Osteocyte (in vitro differentiated cells): Measurements from ENCODE around the gene OAS2. TPM values are rescaled to one million over a fixed set of nuclear protein-coding genes. Genes with fewer than 3 reads are reported as not detected.

Experiments
- DNase-seq: peaks from one replicate; pipeline ENCODE4 v3.0.0; 2021; ENCODE audit warnings: mixed read lengths; ENCODE audit not compliant: unreplicated experiment; ENCODE audit errors: extremely low spot score
- H3K27ac Mint-ChIP-seq: one replicate; pipeline ENCODE4 v1.8.0; 2021; ENCODE audit warnings: mild to moderate bottlenecking, mixed read lengths; ENCODE audit not compliant: unreplicated experiment
- H3K27me3 Mint-ChIP-seq: one replicate; pipeline ENCODE4 v1.8.0; 2021; ENCODE audit warnings: mixed read lengths; ENCODE audit not compliant: unreplicated experiment
- H3K36me3 Mint-ChIP-seq: one replicate; pipeline ENCODE4 v1.8.0; 2021; ENCODE audit warnings: mixed read lengths; ENCODE audit not compliant: unreplicated experiment
- H3K4me1 Mint-ChIP-seq: one replicate; pipeline ENCODE4 v1.8.0; 2021; ENCODE audit warnings: mixed read lengths; ENCODE audit not compliant: unreplicated experiment
- H3K4me3 Mint-ChIP-seq: one replicate; pipeline ENCODE4 v1.8.0; 2021; ENCODE audit warnings: mild to moderate bottlenecking, moderate library complexity, mixed read lengths; ENCODE audit not compliant: unreplicated experiment
- H3K9me3 Mint-ChIP-seq: one replicate; pipeline ENCODE4 v1.8.0; 2021; ENCODE audit warnings: mixed read lengths; ENCODE audit not compliant: unreplicated experiment
- total RNA-seq: library from RNA; stranded (reverse); gene quantifications from 2 replicates; pipeline ENCODE4 v1.2.1, GENCODE V29; 2021
- TF ChIP-seq, protein P1 (sequence below): fragments of 200-600 bp; sonication (generic); IDR thresholded peaks from 2 replicates; pipeline ENCODE4 v1.5.0; 2021; ENCODE audit warnings: antibody characterized with exemption, mild to moderate bottlenecking, moderate library complexity

Gene OAS2
- total RNA-seq, 1 donor from 2014 or later: not detected

DNA sequence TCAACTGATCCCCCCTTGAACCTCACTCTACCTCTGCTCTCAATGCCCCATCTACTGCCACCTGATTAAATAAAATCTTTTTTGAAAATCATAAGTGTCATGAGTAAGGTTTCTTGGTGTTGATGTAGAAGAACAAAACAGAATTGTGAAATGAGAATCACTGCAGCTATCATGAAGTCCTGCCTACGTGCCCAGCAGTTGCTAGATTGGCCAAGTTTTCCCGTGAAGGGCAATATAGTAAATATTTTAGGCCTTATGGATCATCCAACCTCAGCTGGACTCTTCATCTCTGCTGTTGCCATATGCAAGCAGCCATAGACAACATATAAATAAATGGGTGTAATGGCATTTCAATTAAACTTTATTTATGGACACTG, 45.2 kb upstream of the OAS2 start:
- TF ChIP-seq, protein P1, sequence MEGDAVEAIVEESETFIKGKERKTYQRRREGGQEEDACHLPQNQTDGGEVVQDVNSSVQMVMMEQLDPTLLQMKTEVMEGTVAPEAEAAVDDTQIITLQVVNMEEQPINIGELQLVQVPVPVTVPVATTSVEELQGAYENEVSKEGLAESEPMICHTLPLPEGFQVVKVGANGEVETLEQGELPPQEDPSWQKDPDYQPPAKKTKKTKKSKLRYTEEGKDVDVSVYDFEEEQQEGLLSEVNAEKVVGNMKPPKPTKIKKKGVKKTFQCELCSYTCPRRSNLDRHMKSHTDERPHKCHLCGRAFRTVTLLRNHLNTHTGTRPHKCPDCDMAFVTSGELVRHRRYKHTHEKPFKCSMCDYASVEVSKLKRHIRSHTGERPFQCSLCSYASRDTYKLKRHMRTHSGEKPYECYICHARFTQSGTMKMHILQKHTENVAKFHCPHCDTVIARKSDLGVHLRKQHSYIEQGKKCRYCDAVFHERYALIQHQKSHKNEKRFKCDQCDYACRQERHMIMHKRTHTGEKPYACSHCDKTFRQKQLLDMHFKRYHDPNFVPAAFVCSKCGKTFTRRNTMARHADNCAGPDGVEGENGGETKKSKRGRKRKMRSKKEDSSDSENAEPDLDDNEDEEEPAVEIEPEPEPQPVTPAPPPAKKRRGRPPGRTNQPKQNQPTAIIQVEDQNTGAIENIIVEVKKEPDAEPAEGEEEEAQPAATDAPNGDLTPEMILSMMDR: no peak

DNA sequence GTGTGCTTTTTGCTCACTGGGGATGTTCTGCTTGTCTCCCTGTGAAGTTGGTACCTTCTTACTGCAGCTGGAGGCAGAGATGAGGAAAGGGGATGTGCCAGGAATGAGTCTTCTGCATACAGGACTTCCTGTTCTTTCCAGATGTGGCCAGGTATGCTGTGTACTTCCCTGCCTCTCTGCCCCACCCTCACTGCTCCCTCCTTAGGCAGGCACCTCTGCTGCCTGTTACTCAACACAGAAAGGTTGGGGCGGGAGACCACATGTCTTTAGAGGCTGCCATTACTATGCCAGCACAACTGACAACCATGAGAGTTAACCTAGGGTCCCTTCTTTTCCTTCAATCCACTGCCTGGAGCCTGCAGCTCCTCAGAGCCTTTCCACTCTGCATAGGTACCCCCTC, 42.1 kb upstream of the OAS2 start:
- H3K36me3 Mint-ChIP-seq: no peaks in the 10 kb centered on the region
- peak; percentile 23 for DNase-seq
- no peaks in the 10 kb centered on the region for H3K4me1 Mint-ChIP-seq
- H3K9me3 Mint-ChIP-seq: peaks cover 13% of the 10 kb centered on the region
- no peak overlapping the region for H3K4me3 Mint-ChIP-seq
- no peak overlapping the region for H3K27ac Mint-ChIP-seq
- H3K27me3 Mint-ChIP-seq: no peaks in the 10 kb centered on the region
- TF ChIP-seq, protein P1: no peak

More for the DNA sequence above, 45.2 kb upstream of the OAS2 start:
- Mint-ChIP-seq H3K36me3 (no peaks in the 10 kb centered on the region), H3K9me3 (peaks cover 18% of the 10 kb centered on the region), H3K4me1 (no peaks in the 10 kb centered on the region), H3K27me3 (no peaks in the 10 kb centered on the region), H3K27ac (no peak overlapping the region), H3K4me3 (no peak overlapping the region)
- DNase-seq: no peak

DNA sequence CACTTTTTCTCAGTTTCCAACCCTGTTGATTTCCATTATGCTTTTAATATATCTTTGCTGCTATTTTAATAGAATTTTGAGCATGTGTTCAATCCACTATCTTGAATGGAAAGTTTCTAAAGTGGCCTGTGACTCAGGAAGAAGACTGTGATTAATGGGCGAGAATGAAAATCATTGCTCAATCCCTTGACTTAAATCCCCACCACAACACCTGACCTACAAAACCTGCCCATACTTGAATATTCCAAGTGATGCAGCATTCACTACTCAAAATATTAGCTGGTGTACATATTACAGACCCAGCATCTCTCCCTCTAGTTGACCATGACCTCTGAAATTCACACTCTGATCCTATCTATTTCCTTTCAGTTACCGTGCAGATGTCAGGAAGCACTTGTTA, 41.4 kb upstream of the OAS2 start:
- TF ChIP-seq, protein P1: no peak
- Mint-ChIP-seq H3K4me3 (no peak overlapping the region), H3K36me3 (no peaks in the 10 kb centered on the region), H3K27me3 (no peaks in the 10 kb centered on the region), H3K27ac (no peak overlapping the region), H3K9me3 (peaks cover 13% of the 10 kb centered on the region), H3K4me1 (no peaks in the 10 kb centered on the region)
- DNase-seq: no peak

DNA sequence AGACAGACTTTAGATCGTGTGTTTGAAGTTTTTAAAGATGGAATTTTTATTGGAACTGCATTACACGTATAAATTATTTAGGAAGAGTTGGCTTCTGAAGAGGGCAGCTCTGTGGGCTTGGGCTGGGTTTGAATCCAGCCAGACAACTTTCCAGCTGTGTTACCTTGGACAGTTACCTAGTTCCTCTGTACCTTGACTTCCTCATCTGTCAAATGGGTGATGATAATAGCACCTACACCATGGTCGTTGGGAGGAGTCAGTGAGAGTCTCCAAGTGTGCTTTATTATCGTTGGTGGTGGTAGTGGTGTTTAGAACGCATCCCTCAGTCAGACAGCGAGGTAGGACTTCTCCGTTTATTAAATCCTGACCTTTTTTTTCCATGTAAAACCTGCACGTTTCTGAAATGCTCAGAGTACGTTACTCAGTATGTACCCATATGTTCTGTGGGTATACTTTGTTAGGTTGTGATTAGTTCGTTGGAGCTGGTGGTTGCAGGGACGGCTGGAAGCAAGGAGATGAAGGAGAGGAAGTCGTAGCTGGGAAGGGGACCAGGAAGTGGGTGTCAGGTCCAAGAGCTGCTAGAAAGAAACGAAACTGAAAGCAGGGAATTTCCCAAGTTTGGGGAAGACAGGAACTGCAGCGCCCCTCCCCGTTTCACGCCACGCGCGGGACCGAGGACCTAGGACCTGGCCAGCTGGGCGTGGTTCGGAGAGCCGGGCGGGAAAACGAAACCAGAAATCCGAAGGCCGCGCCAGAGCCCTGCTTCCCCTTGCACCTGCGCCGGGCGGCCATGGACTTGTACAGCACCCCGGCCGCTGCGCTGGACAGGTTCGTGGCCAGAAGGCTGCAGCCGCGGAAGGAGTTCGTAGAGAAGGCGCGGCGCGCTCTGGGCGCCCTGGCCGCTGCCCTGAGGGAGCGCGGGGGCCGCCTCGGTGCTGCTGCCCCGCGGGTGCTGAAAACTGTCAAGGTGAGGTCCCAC, 40.3 kb upstream of the OAS2 start, which contains the start of gene OAS3:
Gene OAS3, plus strand, starts transcription at position 734 of the 979 bp plus-strand sequence. Its CDS starts 57 bp downstream, at position 791.
- Mint-ChIP-seq H3K4me1 (no peaks in the 10 kb centered on the region), H3K27ac (no peak within 1 kb of the TSS)
- DNase-seq: peak; percentile 85

DNA sequence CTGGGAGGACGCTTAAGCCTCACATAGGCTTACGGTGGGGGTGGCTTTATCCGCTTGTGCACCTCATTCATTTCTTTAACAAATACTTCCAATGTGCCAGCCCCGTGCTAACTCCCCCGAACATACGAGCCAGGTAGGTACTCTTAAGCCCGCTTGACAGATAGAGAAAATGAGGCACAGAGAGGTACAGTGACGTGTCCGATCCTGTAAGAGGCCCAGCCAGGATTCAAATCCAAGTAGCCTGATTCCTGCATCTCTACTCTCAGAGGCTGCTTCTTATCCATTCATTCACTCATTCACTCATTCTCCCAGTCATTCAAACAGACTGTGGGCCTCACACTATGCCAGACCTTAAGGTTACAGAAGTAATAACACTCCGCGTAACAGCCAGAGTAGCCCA, 39.6 kb upstream of the OAS2 start:
- TF ChIP-seq, protein P1: no peak
- no peak overlapping the region for H3K4me3 Mint-ChIP-seq
- no peak for DNase-seq
- H3K9me3 Mint-ChIP-seq: peaks cover 13% of the 10 kb centered on the region
- no peaks in the 10 kb centered on the region for H3K4me1 Mint-ChIP-seq
- H3K27ac Mint-ChIP-seq: no peak overlapping the region
- H3K27me3 Mint-ChIP-seq: no peaks in the 10 kb centered on the region
- no peaks in the 10 kb centered on the region for H3K36me3 Mint-ChIP-seq

More for the DNA sequence above, 40.3 kb upstream of the OAS2 start, which contains the start of gene OAS3:
- no peaks in the 10 kb centered on the region for H3K27me3 Mint-ChIP-seq
- H3K36me3 Mint-ChIP-seq: no peaks in the 10 kb centered on the region
- TF ChIP-seq, protein P1: no peak
- peaks cover 13% of the 10 kb centered on the region for H3K9me3 Mint-ChIP-seq
- no peak within 1 kb of the TSS for H3K4me3 Mint-ChIP-seq
